ENCODE data around the gene PPP1R11.

The PPP1R11 gene

DNA sequence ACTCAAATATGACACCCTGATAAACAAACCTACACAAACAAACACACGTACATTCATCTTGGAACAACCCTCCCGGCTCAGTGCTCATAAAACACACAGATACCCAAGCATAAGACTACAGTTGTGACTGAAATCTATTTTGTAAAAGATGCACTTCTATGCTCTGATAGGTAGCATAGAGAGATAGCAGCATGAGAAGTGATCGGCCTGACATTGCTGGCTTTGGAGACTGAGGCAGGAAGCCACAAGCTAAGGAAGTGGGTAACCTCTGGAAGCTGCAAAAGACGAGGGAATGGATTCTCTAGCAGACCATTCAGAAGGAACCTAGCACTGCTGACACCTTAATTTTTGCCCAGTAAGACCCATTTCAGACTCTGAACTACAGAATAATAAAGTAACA, 10.2 kb downstream of the PPP1R11 start:
- H3K4me1 ChIP-seq (ENCODE audit: control insufficient read depth, insufficient read depth, low read length), result no peaks in the 10 kb centered on the region
- no peaks in the 10 kb centered on the region for H3K9me3 ChIP-seq (ENCODE audit: control insufficient read depth, insufficient read depth, low read length)
- H3K9ac ChIP-seq (ENCODE audit: low read depth, low read length), result no peak overlapping the region
- H3K4me3 ChIP-seq (ENCODE audit: low read depth, low read length), result no peak overlapping the region
- peaks cover 74% of the 10 kb centered on the region for H3K27me3 ChIP-seq (ENCODE audit: control insufficient read depth, insufficient read depth, low read length)
- H3K36me3 ChIP-seq (ENCODE audit: control insufficient read depth, insufficient read depth, low read length), result no peaks in the 10 kb centered on the region

DNA sequence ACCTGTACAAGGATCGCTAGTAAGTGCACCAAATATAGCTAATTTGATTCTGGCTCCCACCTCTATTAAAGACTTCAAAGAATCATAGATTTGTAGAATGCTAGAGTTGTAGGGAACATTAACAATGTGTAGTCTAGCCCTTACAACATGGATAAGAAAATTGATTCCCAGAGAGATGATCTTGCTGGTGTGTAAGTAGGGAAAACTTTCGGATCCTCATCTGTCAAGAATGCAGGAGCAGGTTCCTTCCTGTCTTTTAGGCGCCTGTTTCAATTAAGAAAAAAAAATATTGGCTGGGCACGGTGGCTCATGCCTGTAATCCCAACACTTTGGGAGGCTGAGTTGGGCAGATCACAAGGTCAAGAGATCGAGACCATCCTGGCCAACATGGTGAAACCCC, 20.9 kb downstream of the PPP1R11 start:
- H3K4me1 ChIP-seq (ENCODE audit: control insufficient read depth, insufficient read depth, low read length), result no peaks in the 10 kb centered on the region
- H3K27me3 ChIP-seq (ENCODE audit: control insufficient read depth, insufficient read depth, low read length), result peaks cover 26% of the 10 kb centered on the region
- no peaks in the 10 kb centered on the region for H3K36me3 ChIP-seq (ENCODE audit: control insufficient read depth, insufficient read depth, low read length)
- no peaks in the 10 kb centered on the region for H3K9me3 ChIP-seq (ENCODE audit: control insufficient read depth, insufficient read depth, low read length)
- no peak overlapping the region for H3K9ac ChIP-seq (ENCODE audit: low read depth, low read length)
- H3K4me3 ChIP-seq (ENCODE audit: low read depth, low read length), result no peak overlapping the region

DNA sequence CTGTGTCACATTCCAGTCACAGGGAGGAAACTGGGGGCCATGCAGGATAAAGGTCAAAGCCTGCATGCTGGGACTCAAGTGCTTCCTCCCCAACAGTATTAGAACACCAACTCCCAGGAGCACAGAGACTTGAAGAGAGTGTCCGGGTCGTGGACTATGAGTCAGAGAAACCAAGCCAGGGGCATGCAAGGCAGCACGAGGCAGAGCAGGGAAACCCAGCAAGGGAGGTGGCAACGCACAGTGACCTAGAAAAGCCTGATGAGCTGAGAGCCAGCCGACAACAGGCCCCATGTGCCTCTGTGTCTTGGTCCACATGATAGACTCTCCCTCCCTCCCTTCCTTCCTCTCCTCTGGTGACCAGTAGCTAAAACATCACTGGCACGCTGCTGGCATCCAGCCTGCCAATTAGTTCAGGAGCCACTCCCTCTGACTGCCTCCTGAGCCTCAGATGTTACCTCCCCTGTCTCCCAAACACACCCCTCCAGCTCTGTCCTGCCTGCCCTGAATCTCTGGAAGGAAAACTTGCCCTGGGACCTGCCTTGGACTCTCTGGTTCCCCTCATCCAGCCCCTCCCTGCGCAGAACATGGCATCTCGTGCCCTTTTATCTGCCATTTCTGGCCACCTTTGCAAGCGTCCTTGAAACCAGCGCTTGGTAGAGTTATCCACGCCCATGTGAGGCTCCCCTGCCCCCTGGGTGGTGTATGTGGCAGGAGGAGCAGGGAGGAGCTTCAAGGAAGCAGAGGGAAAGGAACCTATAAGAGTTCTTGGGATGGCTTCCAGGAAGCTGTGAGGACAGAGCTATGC, 24.8 kb downstream of the PPP1R11 start:
- H3K4me1 ChIP-seq (ENCODE audit: control insufficient read depth, insufficient read depth, low read length), result no peaks in the 10 kb centered on the region
- H3K27me3 ChIP-seq (ENCODE audit: control insufficient read depth, insufficient read depth, low read length), result peaks cover 44% of the 10 kb centered on the region
- no peaks in the 10 kb centered on the region for H3K9me3 ChIP-seq (ENCODE audit: control insufficient read depth, insufficient read depth, low read length)
- H3K4me3 ChIP-seq (ENCODE audit: low read depth, low read length), result no peak overlapping the region
- no peaks in the 10 kb centered on the region for H3K36me3 ChIP-seq (ENCODE audit: control insufficient read depth, insufficient read depth, low read length)
- no peak overlapping the region for H3K9ac ChIP-seq (ENCODE audit: low read depth, low read length)

DNA sequence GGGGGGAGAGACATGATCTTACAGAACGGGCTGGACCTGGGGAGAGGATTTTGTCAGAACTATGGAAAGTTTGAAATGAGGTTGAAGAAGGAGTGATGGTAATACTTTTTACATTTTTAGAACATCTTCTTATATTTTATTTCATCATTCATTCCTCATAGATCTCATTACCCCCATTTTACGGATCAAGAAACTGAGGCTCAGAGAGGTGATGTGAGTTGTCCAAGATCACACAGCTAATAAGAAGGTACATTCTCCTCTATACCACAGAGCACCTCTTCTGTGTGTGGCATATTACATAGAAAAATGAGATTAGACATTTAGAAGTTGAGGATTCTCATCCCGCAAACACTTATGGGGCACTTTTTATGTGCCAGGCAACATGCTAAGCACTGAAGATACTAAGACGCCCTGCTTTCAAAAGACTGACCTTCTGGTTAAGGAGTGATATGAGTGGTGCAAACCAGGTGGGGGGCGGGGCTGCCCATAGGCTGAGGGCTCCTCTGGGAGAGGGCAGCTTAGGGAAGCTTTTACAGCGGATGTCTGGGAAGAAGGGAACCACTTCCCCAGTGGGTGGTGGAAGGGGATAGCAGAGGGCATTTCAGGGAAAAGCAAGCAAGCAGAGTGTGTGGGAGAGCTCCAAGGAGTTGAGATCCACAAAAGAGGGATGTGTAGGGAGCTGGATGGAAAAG, 26.0 kb downstream of the PPP1R11 start:
- Histone ChIP-seq H3K9me3 (ENCODE audit: control insufficient read depth, insufficient read depth, low read length) (no peaks in the 10 kb centered on the region), H3K27me3 (ENCODE audit: control insufficient read depth, insufficient read depth, low read length) (peaks cover 56% of the 10 kb centered on the region), H3K9ac (ENCODE audit: low read depth, low read length) (no peak overlapping the region)

DNA sequence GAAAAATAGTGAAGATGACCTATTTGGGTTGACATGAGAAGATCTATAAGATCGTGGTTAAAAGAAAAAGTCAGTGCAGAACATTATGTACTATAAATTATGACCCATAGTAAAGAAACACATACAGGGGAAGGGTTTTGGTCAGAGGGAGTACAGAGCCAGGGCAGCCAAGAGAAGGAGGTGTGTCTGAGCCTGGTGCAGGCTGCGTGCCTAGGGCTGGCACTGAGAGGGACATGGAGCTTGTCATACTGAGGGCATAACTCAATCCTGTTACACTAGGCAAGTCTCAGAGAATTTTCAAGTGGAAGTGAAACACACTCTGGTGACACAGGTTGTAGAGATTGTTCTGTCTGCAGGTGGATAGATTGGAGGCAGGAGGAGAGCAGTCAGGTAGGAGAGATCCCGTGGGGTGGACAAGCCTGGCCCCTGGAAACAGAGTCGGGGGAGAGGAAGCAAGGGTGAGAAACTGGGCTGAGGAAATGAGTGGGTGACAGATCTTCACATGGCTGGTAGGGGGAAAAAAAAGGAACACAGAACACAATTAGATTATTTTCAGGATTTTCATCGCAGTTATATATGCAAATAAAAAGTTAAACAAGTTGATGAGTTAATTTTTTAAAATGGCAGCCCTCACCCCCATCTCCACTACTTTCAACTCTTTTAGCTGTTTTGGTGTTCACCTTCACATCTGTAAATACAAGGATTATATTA, 27.1 kb downstream of the PPP1R11 start:
- Histone ChIP-seq H3K4me3 (ENCODE audit: low read depth, low read length) (no peak overlapping the region), H3K4me1 (ENCODE audit: control insufficient read depth, insufficient read depth, low read length) (no peaks in the 10 kb centered on the region), H3K9ac (ENCODE audit: low read depth, low read length) (no peak overlapping the region), H3K36me3 (ENCODE audit: control insufficient read depth, insufficient read depth, low read length) (no peaks in the 10 kb centered on the region), H3K27me3 (ENCODE audit: control insufficient read depth, insufficient read depth, low read length) (peaks cover 63% of the 10 kb centered on the region), H3K9me3 (ENCODE audit: control insufficient read depth, insufficient read depth, low read length) (no peaks in the 10 kb centered on the region)

More for the DNA sequence above, 26.0 kb downstream of the PPP1R11 start:
- Histone ChIP-seq H3K4me3 (ENCODE audit: low read depth, low read length) (no peak overlapping the region), H3K4me1 (ENCODE audit: control insufficient read depth, insufficient read depth, low read length) (no peaks in the 10 kb centered on the region), H3K36me3 (ENCODE audit: control insufficient read depth, insufficient read depth, low read length) (no peaks in the 10 kb centered on the region)

DNA sequence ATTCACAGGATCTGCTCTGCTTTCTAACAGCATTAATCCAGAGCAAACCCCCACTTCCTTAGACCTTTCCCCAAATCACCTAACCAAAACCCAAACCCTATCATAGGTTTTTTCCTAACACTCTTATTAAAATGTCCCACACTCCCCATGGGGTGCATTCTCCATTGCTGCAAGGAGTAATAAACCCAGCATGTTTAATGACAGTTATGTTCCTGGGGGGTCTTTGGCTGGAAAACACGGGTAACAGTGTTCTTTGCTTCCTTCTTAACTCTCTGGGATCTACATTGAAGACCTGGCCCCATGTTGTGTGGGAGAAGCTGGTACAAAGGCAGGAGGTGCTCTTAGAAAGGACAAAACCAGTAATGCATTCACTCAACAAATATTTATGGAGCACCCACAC, 29.8 kb downstream of the PPP1R11 start:
- peaks cover 70% of the 10 kb centered on the region for H3K27me3 ChIP-seq (ENCODE audit: control insufficient read depth, insufficient read depth, low read length)
- no peaks in the 10 kb centered on the region for H3K9me3 ChIP-seq (ENCODE audit: control insufficient read depth, insufficient read depth, low read length)
- no peaks in the 10 kb centered on the region for H3K36me3 ChIP-seq (ENCODE audit: control insufficient read depth, insufficient read depth, low read length)
- no peak overlapping the region for H3K4me3 ChIP-seq (ENCODE audit: low read depth, low read length)
- no peak overlapping the region for H3K9ac ChIP-seq (ENCODE audit: low read depth, low read length)
- peaks cover 7% of the 10 kb centered on the region for H3K4me1 ChIP-seq (ENCODE audit: control insufficient read depth, insufficient read depth, low read length)

DNA sequence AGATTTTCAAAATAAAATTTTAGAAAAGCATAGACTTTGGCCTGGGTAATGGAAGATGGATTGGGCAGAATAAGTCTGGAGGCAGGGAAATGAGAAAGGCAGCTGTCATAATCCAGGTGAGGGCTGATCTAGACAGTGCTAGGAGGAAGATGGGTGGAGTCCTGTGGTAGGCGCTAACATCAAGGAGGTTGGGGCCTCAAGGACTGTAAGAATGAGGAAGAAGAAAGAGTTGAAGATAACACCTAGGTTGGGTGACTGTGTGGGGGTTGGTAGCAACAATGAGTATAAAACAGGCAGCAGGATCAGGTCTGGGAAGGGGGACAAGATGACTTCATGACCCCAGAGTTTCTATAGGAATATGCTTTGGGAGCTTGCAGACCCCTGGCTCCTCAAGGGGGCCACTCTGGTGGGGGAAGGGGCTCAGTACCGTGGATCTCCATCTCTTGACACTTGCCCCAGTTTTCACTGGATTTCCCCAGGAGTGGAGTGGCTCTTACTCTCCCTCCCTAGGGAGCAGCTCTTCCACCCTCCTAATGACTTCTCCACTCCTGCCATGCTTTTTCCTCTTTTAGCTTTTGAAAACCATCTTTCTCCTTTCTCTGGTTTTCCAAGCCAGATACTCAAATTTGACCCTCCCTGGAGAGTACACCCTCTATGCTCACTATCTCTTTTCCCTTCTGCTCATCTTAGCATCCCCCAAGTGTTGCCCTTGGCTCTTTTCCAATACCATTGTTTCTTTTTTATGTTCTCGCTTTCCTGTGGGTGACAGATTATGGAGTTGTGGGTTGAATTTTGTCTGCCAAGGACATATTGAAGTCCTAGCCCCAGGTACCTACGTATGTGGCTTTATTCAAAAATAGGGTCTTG, 31.1 kb downstream of the PPP1R11 start:
- H3K27me3 ChIP-seq (ENCODE audit: control insufficient read depth, insufficient read depth, low read length), result peaks cover 77% of the 10 kb centered on the region
- H3K4me1 ChIP-seq (ENCODE audit: control insufficient read depth, insufficient read depth, low read length), result peaks cover 7% of the 10 kb centered on the region
- H3K4me3 ChIP-seq (ENCODE audit: low read depth, low read length), result no peak overlapping the region
- no peak overlapping the region for H3K9ac ChIP-seq (ENCODE audit: low read depth, low read length)
- H3K36me3 ChIP-seq (ENCODE audit: control insufficient read depth, insufficient read depth, low read length), result no peaks in the 10 kb centered on the region
- no peaks in the 10 kb centered on the region for H3K9me3 ChIP-seq (ENCODE audit: control insufficient read depth, insufficient read depth, low read length)

DNA sequence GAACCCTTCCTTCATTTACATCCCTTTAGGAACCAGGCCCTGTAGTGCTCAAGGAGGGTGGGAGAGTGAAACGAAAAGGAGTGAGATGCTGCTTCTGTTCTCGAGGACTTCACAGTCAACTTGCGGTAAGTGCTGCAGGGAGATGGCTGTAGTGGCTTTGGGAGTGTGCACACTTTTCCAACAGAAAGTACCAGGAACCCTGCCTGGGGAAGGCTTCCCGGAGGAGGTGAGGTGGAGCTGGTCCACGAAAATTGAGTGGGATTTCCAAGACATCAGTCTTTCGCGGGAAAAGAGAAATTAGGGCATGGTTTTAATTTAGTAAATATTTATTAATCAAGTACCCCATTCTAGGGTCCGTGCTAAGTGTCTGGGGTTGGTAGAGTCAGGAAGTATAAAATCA, 33.2 kb downstream of the PPP1R11 start:
- H3K36me3 ChIP-seq (ENCODE audit: control insufficient read depth, insufficient read depth, low read length), result no peaks in the 10 kb centered on the region
- H3K9ac ChIP-seq (ENCODE audit: low read depth, low read length), result no peak overlapping the region
- H3K27me3 ChIP-seq (ENCODE audit: control insufficient read depth, insufficient read depth, low read length), result peaks cover 90% of the 10 kb centered on the region
- peak overlapping the region; percentile 46 for H3K4me3 ChIP-seq (ENCODE audit: low read depth, low read length)
- H3K9me3 ChIP-seq (ENCODE audit: control insufficient read depth, insufficient read depth, low read length), result no peaks in the 10 kb centered on the region
- peaks cover 7% of the 10 kb centered on the region for H3K4me1 ChIP-seq (ENCODE audit: control insufficient read depth, insufficient read depth, low read length)

DNA sequence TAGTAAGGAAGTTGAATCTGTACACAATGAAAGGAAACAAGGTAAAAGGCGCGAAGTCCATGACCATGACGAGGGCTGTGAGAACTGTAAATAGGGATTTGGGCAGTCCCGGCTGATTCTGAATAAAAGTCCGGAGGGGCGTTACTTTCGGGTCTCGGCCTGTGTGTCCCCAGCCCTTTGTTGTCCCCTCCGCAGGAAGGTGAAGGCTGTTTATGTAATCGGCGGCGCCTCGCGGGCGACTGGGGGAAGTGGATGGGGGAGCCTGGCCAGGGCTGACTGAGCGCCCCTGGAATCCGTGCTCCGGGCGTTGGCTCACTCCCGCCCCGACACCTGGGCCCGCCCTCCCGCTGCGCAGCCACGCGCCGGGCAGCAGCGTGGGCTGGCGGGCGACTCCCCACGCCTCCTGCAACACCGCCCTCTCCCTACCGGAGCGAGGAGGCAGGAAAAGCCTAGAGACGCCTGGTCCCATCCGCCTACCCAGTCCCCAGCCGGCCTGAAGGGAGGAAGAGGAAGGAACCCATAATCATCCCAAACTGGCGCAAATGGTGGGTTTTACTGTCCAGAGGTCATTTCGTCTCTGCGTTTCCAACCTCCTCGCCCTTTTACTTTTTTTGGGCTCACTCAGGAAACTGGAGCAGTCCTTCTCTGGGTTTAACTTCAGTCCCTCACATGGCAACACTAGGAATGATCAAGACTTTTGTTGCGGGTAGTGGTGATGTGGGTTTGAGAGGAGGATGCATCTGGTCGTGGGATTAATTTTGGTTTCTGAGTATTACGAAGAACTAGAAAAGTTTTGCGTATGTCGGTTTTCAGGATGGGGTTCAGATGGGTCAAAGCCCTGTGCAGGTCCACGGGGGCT, 33.8 kb downstream of the PPP1R11 start:
- Histone ChIP-seq H3K9ac (ENCODE audit: low read depth, low read length) (no peak overlapping the region), H3K27me3 (ENCODE audit: control insufficient read depth, insufficient read depth, low read length) (peaks cover 92% of the 10 kb centered on the region), H3K4me3 (ENCODE audit: low read depth, low read length) (peak overlapping the region; percentile 46), H3K36me3 (ENCODE audit: control insufficient read depth, insufficient read depth, low read length) (no peaks in the 10 kb centered on the region), H3K4me1 (ENCODE audit: control insufficient read depth, insufficient read depth, low read length) (peaks cover 7% of the 10 kb centered on the region), H3K9me3 (ENCODE audit: control insufficient read depth, insufficient read depth, low read length) (no peaks in the 10 kb centered on the region)

DNA sequence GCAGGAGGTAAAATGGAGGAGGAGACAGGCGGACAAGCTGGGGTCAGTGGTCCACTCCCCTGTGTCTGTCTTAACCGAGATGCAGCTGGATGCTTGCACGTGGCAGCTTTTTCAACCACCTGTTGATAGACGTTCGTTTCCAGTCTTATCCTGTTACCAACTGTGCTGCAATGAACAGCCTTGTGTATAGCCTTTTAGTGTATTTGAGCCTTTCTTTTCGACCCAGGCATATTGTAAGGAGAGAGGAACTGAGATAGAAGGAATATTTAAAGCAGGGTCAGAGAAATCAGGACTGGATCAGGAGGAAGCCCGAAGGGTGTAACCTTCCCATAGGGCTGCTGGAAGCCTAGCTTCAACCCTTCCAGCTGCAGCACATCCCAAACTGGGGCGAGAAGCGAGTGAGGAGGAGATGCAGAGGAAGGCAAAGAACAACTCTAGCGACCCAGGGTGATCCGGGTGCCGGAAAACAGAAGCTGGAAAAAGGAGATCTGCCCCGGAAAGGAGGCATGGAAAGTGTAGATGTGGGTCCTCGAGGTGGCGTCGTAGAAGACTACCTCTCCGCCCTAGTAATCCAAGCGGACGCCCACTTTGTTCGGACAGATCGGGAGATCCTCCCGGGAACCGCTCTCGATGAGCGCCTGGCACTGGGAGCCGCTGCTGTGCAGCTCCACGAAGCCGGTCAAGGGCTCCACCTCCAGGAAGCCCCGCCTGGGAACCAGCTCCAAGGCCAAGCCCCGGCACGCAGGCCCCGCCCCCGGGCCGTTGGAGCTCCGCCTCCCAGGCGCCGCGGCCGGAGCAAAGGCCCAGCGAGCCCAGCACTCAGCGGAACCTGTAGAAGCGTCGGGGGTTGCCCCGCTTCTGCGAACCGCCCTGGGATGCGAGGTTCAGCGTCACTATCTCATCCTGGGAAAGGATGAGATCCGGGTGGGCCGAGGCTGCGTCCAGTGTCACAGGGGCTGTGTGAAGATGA, 34.7 kb downstream of the PPP1R11 start:
- Histone ChIP-seq H3K36me3 (ENCODE audit: control insufficient read depth, insufficient read depth, low read length) (no peaks in the 10 kb centered on the region), H3K4me1 (ENCODE audit: control insufficient read depth, insufficient read depth, low read length) (peaks cover 7% of the 10 kb centered on the region), H3K4me3 (ENCODE audit: low read depth, low read length) (peak overlapping the region; percentile 47), H3K9ac (ENCODE audit: low read depth, low read length) (no peak overlapping the region), H3K9me3 (ENCODE audit: control insufficient read depth, insufficient read depth, low read length) (no peaks in the 10 kb centered on the region), H3K27me3 (ENCODE audit: control insufficient read depth, insufficient read depth, low read length) (peaks cover 87% of the 10 kb centered on the region)

Data from iPS-15b (cell line).